Lung (tissue), 12 donors: ENCODE measurements around the gene ITPRIPL2. TPM values are rescaled to one million over a fixed set of nuclear protein-coding genes. Genes with fewer than 3 reads are reported as not detected.

Experiments used
- ATAC-seq: fragments of 200-7000 bp; cut with Tn5 transposase; one replicate; pipeline ENCODE4 v1.9.1; 2020; ENCODE audit warnings: moderate number of reproducible peaks; ENCODE audit not compliant: insufficient read depth, low FRiP score
- DNase-seq, 3 donors: peaks; one replicate each; pipeline ENCODE4 v3.0.0-alpha.2; 2013 to 2017
- H3K27ac ChIP-seq, 2 donors: one replicate each; pipeline ENCODE4 v1.5.1; 2013; ENCODE audit warnings: mild to moderate bottlenecking in 2 of 2, moderate library complexity in 2 of 2, control low read depth in 1 of 2, inconsistent platforms in 1 of 2, low read depth in 1 of 2, low read length in 1 of 2
- H3K27me3 ChIP-seq, 3 donors: one replicate each; pipeline ENCODE4 v1.5.1; 2013; ENCODE audit warnings: low read length in 2 of 3; ENCODE audit not compliant: control insufficient read depth in 3 of 3, insufficient read depth in 3 of 3
- H3K36me3 ChIP-seq, 4 donors: one replicate each; pipeline ENCODE4 v1.5.1; 2013; ENCODE audit warnings: low read length in 4 of 4, mild to moderate bottlenecking in 1 of 4, moderate library complexity in 1 of 4; ENCODE audit not compliant: control insufficient read depth in 4 of 4, insufficient read depth in 4 of 4
- H3K4me1 ChIP-seq, 5 donors: one replicate each; pipeline ENCODE4 v1.5.1; 2013; ENCODE audit warnings: low read length in 5 of 5, mild to moderate bottlenecking in 2 of 5, moderate library complexity in 1 of 5; ENCODE audit not compliant: control insufficient read depth in 5 of 5, insufficient read depth in 5 of 5
- H3K4me3 ChIP-seq: one replicate; pipeline ENCODE4 v1.5.1; 2013; ENCODE audit warnings: mild to moderate bottlenecking, control low read depth, moderate library complexity
- H3K9ac ChIP-seq, 2 donors: one replicate each; pipeline ENCODE4 v1.5.1; 2013; ENCODE audit warnings: low read length in 2 of 2, control low read depth in 1 of 2; ENCODE audit not compliant: insufficient read depth in 1 of 2
- H3K9me3 ChIP-seq, 4 donors: one replicate each; pipeline ENCODE4 v1.5.1; 2013; ENCODE audit warnings: low read length in 3 of 4, mild to moderate bottlenecking in 1 of 4, moderate library complexity in 1 of 4; ENCODE audit not compliant: control insufficient read depth in 4 of 4, insufficient read depth in 3 of 4
- WGBS, 2 donors: extraction: QIAGEN DNeasy Blood & Tissue Kit; methylation state at CpG; one replicate each; pipeline ENCODE4 v1.1.7; 2013; 5-methylcytosine and 5-hydroxymethylcytosine counted together
- polyA plus RNA-seq, 2 donors: library from polyadenylated mRNA; stranded (reverse); fragments of 200-250 nt; gene quantifications; one replicate each; pipeline ENCODE4 v1.2.1, GENCODE V29; 2013
- total RNA-seq, 2 donors: library from RNA; depleted of rRNA in 1 of 2; stranded (reverse); fragments of >200 nt in 1 of 2; gene quantifications; one replicate each; pipeline ENCODE4 v1.2.1, GENCODE V29; 2014 to 2021
- TF ChIP-seq, protein P1 (sequence below): IDR thresholded peaks from 2 replicates; pipeline ENCODE4 v1.5.1; 2012; ENCODE audit warnings: mild to moderate bottlenecking; ENCODE audit errors: control extremely low read depth, extremely low read depth
- donor health status: control.
- donor health status: control.
- donor health status: Bipolar disorder and iron deficiency.
- donor health status: healthy.
- donor health status: DM: yes; HTN: yes; CAD: no.

ITPRIPL2 gene
- total and polyA plus RNA-seq, 4 donors = 12.4 to 86.3 (median 28.3) TPM

DNA sequence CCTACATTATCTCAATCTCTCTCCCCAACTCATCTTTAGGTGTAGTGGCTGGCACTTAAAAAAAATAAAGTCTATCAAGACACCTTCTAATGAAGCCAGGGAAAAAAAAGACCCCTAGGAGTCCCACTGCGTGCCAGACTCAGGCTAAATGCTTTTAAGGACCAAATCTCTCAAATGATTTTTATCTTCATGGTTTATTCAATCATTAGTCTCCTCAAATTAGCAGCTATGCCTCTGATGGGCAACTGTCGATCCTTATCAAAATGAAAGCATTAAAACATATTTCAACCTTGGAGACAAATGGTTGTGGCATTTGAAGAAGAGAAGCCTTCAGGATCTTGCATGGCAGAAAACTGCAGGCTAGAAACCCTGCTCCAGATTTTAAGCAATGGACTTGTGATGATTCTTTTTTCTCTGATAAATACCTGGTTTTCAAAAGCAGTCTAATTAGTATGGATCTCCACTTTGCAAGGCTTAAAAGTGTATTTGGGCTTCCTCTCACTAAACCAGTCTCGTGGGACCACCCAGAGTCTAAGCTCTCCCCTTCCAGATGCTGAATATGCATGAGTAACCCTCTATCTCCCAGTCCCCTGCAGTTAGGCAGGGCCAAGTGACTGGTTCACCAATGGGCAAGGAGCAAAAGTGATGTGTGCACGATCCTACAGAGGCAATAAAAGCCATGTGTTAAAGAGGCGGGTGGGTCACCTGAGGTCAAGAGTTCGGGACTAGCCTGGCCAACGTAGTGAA lies 14.9 kb downstream of the ITPRIPL2 start:
- Histone ChIP-seq H3K4me3 (no peak overlapping the region), H3K4me1 (peaks cover 8 to 19% (median 16%) of the 10 kb centered on the region in 5 donors), H3K9me3 (peaks cover 0 to 2% (median 1%) of the 10 kb centered on the region in 4 donors), H3K27me3 (no peaks in the 10 kb centered on the region), H3K9ac (no peak overlapping the region), H3K27ac (no peak overlapping the region), H3K36me3 (no peaks in the 10 kb centered on the region)
- TF ChIP-seq, protein P1, sequence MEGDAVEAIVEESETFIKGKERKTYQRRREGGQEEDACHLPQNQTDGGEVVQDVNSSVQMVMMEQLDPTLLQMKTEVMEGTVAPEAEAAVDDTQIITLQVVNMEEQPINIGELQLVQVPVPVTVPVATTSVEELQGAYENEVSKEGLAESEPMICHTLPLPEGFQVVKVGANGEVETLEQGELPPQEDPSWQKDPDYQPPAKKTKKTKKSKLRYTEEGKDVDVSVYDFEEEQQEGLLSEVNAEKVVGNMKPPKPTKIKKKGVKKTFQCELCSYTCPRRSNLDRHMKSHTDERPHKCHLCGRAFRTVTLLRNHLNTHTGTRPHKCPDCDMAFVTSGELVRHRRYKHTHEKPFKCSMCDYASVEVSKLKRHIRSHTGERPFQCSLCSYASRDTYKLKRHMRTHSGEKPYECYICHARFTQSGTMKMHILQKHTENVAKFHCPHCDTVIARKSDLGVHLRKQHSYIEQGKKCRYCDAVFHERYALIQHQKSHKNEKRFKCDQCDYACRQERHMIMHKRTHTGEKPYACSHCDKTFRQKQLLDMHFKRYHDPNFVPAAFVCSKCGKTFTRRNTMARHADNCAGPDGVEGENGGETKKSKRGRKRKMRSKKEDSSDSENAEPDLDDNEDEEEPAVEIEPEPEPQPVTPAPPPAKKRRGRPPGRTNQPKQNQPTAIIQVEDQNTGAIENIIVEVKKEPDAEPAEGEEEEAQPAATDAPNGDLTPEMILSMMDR = no peak
- DNase-seq (no peak), ATAC-seq (no peak)
- WGBS, 2 donors = 83 to 91% methylated on average over 7 of the region's 7 CpGs

DNA sequence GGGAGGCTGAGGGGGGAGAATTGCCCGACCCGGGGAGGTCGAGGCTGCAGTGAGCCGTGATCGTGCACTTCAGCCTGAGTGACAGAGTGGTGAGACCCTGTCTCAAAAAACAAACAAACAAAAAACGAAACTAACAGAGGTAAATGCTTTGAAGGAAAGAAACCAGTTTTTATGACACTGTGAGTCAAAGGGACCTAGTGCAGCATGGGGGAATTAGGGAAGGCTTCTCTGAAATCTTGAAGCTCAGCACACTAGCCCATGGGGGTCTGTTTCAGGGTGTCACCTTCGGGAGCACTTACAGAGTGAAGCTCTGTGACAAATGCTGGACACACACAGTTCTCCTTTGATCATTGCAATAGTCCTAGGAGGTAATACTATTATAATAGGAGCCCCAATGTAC lies 16.6 kb downstream of the ITPRIPL2 start:
- TF ChIP-seq, protein P1 = no peak
- H3K4me3 ChIP-seq = no peak overlapping the region
- peak overlapping the region in 1 of 2 donors; percentile 93 for H3K27ac ChIP-seq
- DNase-seq (no peak), ATAC-seq (no peak)
- WGBS, 2 donors = 74% methylated on average over 7 of the region's 7 CpGs
- H3K9me3 ChIP-seq = peaks cover 0 to 2% (median 1%) of the 10 kb centered on the region in 4 donors
- no peaks in the 10 kb centered on the region for H3K36me3 ChIP-seq
- H3K27me3 ChIP-seq = no peaks in the 10 kb centered on the region
- peaks cover 8 to 22% (median 16%) of the 10 kb centered on the region in 5 donors for H3K4me1 ChIP-seq
- H3K9ac ChIP-seq = peak overlapping the region in 1 of 2 donors; percentile 58

DNA sequence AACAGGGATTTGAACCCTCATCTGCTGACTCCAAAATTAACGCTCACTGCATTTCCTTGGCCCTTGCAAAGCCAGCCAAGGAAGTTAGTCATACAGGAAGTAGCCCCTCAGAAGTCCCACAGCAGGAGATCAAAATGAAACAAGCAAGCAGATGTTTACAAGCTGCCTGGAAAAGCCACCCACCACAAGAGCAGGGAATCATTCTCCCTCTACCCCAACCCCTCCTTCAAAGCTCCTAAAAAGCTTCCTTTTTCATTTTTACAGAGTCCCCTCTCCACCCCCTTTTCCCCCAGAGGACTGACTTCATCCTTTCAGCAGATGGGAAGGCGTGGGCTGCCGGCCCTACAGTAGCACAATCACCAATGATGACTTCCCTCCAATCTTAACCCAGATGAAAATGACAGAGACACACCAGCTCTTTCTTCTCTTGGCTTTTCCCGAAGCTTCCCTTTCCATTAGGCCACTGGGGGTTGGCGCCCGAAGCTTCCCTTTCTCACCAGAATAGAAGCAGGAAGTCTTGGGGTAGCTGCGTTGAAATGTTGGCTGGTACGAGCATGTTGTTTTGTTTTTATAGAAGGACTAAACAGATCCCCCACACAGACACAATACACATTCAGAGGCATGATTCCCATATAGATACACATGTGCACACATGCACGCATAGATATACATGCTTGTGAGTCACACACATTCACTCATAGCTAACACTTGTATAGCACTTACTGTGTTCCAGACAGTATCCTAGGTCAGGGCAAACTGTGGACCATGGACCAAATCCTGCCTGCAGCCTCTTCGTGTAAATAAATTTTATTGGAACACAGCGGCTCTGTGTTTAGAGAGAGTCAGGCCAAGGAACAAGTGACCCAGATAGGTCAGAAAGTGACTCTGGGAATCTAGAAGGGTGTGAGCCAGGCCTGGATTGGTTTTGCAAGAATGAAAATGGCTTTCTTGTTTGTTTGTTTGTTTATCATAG lies 17.4 kb downstream of the ITPRIPL2 start:
- 27 to 37% methylated on average over 11 of the region's 11 CpGs for WGBS, 2 donors
- Histone ChIP-seq H3K27ac (peak overlapping the region; percentile 77 to 93), H3K4me3 (no peak overlapping the region), H3K27me3 (no peaks in the 10 kb centered on the region), H3K36me3 (no peaks in the 10 kb centered on the region), H3K9me3 (peaks cover 0 to 2% (median 1%) of the 10 kb centered on the region in 4 donors), H3K4me1 (peaks cover 11 to 30% (median 16%) of the 10 kb centered on the region in 5 donors), H3K9ac (peak overlapping the region in 1 of 2 donors; percentile 63)
- DNase-seq (peak; percentile 76 to 94 (median 90)), ATAC-seq (peak; percentile 30)
- TF ChIP-seq, protein P1 = no peak
